GM18507 (cell line): ENCODE results near the gene PLXNB1.
"Not testable (repeated sequence)": the region's sequence is repeated elsewhere in the genome, so short reads cannot be mapped to it uniquely, and the experiment has no call there.

Source experiments
- DNase-seq: peaks from one replicate; pipeline ENCODE4 v3.0.0; 2011; ENCODE audit warnings: low read depth; ENCODE audit not compliant: insufficient read length; ENCODE audit errors: extremely low spot score
- FAIRE-seq: peaks from 2 replicates; lab custom pipeline; 2011; peaks lifted over from hg19 to GRCh38; lab: Jason Lieb, UNC

The PLXNB1 gene

GRCh38 chr3:48429960-48430707, at the start of gene PLXNB1:
Gene PLXNB1 (minus strand): TSS chr3:48430086. CDS start chr3:48424611, 5,475 bp downstream.
- FAIRE-seq: no peak
- DNase-seq: no peak

GRCh38 chr3:48478626-48479555, 49.0 kb upstream of the PLXNB1 start:
- DNase-seq (no peak), FAIRE-seq (peak; percentile 85)

GRCh38 chr3:48477959-48478520, 48.2 kb upstream of the PLXNB1 start:
- DNase-seq (no peak), FAIRE-seq (no peak)

- FAIRE-seq: no peak
- no peak for DNase-seq
Observed at GRCh38 chr3:48476426-48477053, 46.7 kb upstream of the PLXNB1 start.

GRCh38 chr3:48475188-48475587, 45.3 kb upstream of the PLXNB1 start:
- FAIRE-seq: no peak
- no peak for DNase-seq

GRCh38 chr3:48474619-48475018, 44.7 kb upstream of the PLXNB1 start:
- DNase-seq: no peak
- no peak for FAIRE-seq

GRCh38 chr3:48474031-48474430, 44.1 kb upstream of the PLXNB1 start:
- DNase-seq, FAIRE-seq: not testable (repeated sequence)

- DNase-seq (no peak), FAIRE-seq (no peak)
Observed at GRCh38 chr3:48473617-48473952, 43.7 kb upstream of the PLXNB1 start.

- DNase-seq (peak; percentile 86), FAIRE-seq (peak; percentile 100)
Observed at GRCh38 chr3:48472923-48473616, 43.2 kb upstream of the PLXNB1 start.

GRCh38 chr3:48472673-48472922, 42.7 kb upstream of the PLXNB1 start:
- FAIRE-seq: no peak
- peak; percentile 8 for DNase-seq

GRCh38 chr3:48470286-48470685, 40.4 kb upstream of the PLXNB1 start:
- DNase-seq (no peak), FAIRE-seq (no peak)

- FAIRE-seq (no peak), DNase-seq (no peak)
Observed at GRCh38 chr3:48469046-48469915, 39.4 kb upstream of the PLXNB1 start.

GRCh38 chr3:48468329-48468731, 38.4 kb upstream of the PLXNB1 start:
- FAIRE-seq (no peak), DNase-seq (no peak)

GRCh38 chr3:48467473-48468267, 37.8 kb upstream of the PLXNB1 start:
- DNase-seq: no peak
- no peak for FAIRE-seq

- FAIRE-seq: peak; percentile 24
- no peak for DNase-seq
Observed at GRCh38 chr3:48467110-48467454, 37.2 kb upstream of the PLXNB1 start.

GRCh38 chr3:48466386-48467109, 36.7 kb upstream of the PLXNB1 start:
- peak; percentile 46 for FAIRE-seq
- DNase-seq: peak; percentile 14
